ENCODE results near the gene RNPEPL1. TPM values are rescaled to one million over a fixed set of nuclear protein-coding genes. Genes with fewer than 3 reads are reported as not detected.
A peak's percentile ranks its signal among the peaks of the same experiment; 100 is the strongest.

The RNPEPL1 gene
- total RNA-seq, 1 donor from 2014 or later = 59.1 TPM

- intact Hi-C loops (cut with micrococcal nuclease) = no loop called here
- peaks cover 14% of the 10 kb centered on the region for H3K36me3 Mint-ChIP-seq (ENCODE audit: low read depth)
- H3K4me3 Mint-ChIP-seq = no peak overlapping the region
- no peak for DNase-seq
- H3K27me3 Mint-ChIP-seq = no peaks in the 10 kb centered on the region
- peaks cover 19% of the 10 kb centered on the region for H3K4me1 Mint-ChIP-seq
- H3K27ac Mint-ChIP-seq = no peak overlapping the region
- H3K9me3 Mint-ChIP-seq = no peaks in the 10 kb centered on the region
Measured at GRCh38 chr2:240573071-240573515, 4.8 kb downstream of the RNPEPL1 start.

GRCh38 chr2:240573516-240574385 is 5.5 kb downstream of the RNPEPL1 start:
- no peak for DNase-seq
- H3K4me1 Mint-ChIP-seq = peaks cover 21% of the 10 kb centered on the region
- no peaks in the 10 kb centered on the region for H3K9me3 Mint-ChIP-seq
- no peak overlapping the region for H3K27ac Mint-ChIP-seq
- no peak overlapping the region for H3K4me3 Mint-ChIP-seq
- H3K36me3 Mint-ChIP-seq (ENCODE audit: low read depth) = peaks cover 16% of the 10 kb centered on the region
- intact Hi-C loops (cut with micrococcal nuclease) = no loop called here
- no peaks in the 10 kb centered on the region for H3K27me3 Mint-ChIP-seq

GRCh38 chr2:240574386-240575100 is 6.3 kb downstream of the RNPEPL1 start:
- intact Hi-C loops (cut with micrococcal nuclease) = no loop called here
- Mint-ChIP-seq H3K27me3 (no peaks in the 10 kb centered on the region), H3K9me3 (no peaks in the 10 kb centered on the region), H3K36me3 (ENCODE audit: low read depth) (peaks cover 15% of the 10 kb centered on the region), H3K4me1 (peaks cover 19% of the 10 kb centered on the region), H3K4me3 (no peak overlapping the region), H3K27ac (no peak overlapping the region)
- DNase-seq = no peak

DNA sequence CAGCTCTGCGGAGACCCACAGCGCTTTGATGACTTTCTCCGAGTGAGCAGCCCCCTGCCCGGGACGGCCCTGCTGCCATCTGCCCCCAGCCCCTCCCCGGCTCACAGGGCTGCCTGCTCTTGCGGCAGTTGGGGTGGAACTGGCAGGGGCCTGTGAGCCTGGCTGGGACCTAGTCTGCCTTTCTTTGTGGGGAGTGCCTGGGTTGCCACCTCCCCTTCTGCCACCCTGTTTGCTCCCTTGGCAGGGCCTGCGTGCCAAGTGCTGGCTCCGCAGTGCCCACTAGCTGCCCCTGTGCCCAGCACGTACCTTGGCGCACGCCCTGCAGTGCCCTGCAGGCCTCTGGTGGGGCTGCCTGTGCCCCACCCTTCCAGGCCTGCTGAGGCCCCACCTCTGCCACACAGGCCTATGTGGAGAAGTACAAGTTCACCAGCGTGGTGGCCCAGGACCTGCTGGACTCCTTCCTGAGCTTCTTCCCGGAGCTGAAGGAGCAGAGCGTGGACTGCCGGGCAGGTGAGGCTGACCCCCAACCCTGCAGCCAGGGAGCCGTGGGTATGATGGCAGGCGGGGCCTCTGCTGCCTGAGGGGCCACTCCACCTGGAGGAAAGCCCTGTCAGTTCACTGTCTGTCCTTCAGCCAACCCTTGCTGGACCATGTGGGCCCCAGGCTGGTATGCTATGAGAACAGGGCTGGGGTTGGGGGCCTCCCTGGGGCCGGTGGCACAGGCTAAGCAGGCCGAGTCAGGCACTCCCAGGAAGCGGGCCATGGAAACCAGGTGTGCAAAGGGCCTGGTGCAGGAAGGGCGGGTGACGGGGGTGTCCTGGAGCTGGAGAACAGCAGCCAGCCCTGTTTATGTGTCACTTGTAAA is 7.0 kb downstream of the RNPEPL1 start:
- intact Hi-C loops (cut with micrococcal nuclease) = no loop called here
- H3K27ac Mint-ChIP-seq = no peak overlapping the region
- H3K36me3 Mint-ChIP-seq (ENCODE audit: low read depth) = peaks cover 19% of the 10 kb centered on the region
- DNase-seq = no peak
- H3K9me3 Mint-ChIP-seq = no peaks in the 10 kb centered on the region
- H3K4me1 Mint-ChIP-seq = peaks cover 19% of the 10 kb centered on the region
- no peak overlapping the region for H3K4me3 Mint-ChIP-seq
- no peaks in the 10 kb centered on the region for H3K27me3 Mint-ChIP-seq

GRCh38 chr2:240576036-240576435 is 7.8 kb downstream of the RNPEPL1 start:
- Mint-ChIP-seq H3K27ac (no peak overlapping the region), H3K36me3 (ENCODE audit: low read depth) (peaks cover 21% of the 10 kb centered on the region), H3K9me3 (no peaks in the 10 kb centered on the region), H3K4me3 (no peak overlapping the region), H3K27me3 (no peaks in the 10 kb centered on the region), H3K4me1 (peaks cover 15% of the 10 kb centered on the region)
- intact Hi-C loops (cut with micrococcal nuclease) = no loop called here
- DNase-seq = no peak

GRCh38 chr2:240576436-240577205 is 8.3 kb downstream of the RNPEPL1 start:
- Mint-ChIP-seq H3K27me3 (no peaks in the 10 kb centered on the region), H3K27ac (no peak overlapping the region), H3K4me3 (no peak overlapping the region), H3K4me1 (peaks cover 11% of the 10 kb centered on the region), H3K36me3 (ENCODE audit: low read depth) (peaks cover 19% of the 10 kb centered on the region), H3K9me3 (no peaks in the 10 kb centered on the region)
- intact Hi-C loops (cut with micrococcal nuclease) = no loop called here
- no peak for DNase-seq

GRCh38 chr2:240577281-240578109 is 9.2 kb downstream of the RNPEPL1 start:
- Mint-ChIP-seq H3K4me1 (peaks cover 11% of the 10 kb centered on the region), H3K4me3 (no peak overlapping the region), H3K27me3 (no peaks in the 10 kb centered on the region), H3K9me3 (no peaks in the 10 kb centered on the region), H3K27ac (no peak overlapping the region), H3K36me3 (ENCODE audit: low read depth) (peaks cover 24% of the 10 kb centered on the region)
- intact Hi-C loops (cut with micrococcal nuclease) = loop anchor here (1.0 kb wide), 1 partner anchor 8 kb away; no protein-coding TSS in a partner anchor
- no peak for DNase-seq

DNA sequence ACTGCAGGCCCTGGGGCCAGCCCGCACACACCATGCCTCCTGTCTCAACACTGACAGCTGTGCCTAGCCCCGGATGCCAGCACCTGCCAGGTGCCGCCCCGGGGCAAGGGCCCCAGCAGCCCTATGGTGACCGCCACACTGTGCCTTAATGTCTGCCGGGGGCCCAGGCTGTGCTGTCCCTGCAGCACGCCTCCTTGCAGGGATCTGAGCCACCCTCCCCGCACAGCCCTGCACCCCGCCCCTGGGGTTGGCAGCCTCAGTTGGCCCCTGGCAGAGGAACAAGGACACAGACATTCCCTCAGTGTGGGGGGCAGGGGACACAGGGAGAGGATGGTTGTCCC is 9.8 kb downstream of the RNPEPL1 start:
- no peak for DNase-seq
- no peak overlapping the region for H3K27ac Mint-ChIP-seq
- H3K9me3 Mint-ChIP-seq = no peaks in the 10 kb centered on the region
- no peaks in the 10 kb centered on the region for H3K27me3 Mint-ChIP-seq
- no peak overlapping the region for H3K4me3 Mint-ChIP-seq
- peaks cover 24% of the 10 kb centered on the region for H3K36me3 Mint-ChIP-seq (ENCODE audit: low read depth)
- intact Hi-C loops (cut with micrococcal nuclease) = loop anchor here (1.0 kb wide), 1 partner anchor 9 kb away; no protein-coding TSS in a partner anchor
- peaks cover 13% of the 10 kb centered on the region for H3K4me1 Mint-ChIP-seq

DNA sequence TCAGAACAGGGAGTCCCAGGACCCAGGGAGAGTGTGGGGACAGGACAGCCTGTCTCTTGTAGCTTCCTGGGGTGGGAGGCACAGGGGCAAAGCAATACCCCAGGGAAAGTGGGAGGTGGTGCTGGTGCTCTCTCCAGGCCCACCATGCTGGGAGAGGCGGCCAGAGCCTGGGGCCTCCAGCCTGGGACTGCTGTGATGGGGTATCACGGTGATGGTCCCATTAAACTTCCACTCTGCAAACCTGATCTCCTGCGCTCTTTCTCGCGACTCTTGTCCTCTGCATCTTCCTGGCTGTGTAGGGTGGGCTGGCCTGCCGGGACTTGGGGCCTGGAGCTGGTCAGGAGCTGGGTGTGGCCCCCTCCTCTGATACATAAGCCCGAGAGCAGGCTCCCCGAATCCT is 10.2 kb downstream of the RNPEPL1 start:
- Mint-ChIP-seq H3K4me1 (peaks cover 15% of the 10 kb centered on the region), H3K27me3 (no peaks in the 10 kb centered on the region), H3K4me3 (no peak overlapping the region), H3K9me3 (no peaks in the 10 kb centered on the region), H3K36me3 (ENCODE audit: low read depth) (peaks cover 24% of the 10 kb centered on the region), H3K27ac (peak overlapping the region; percentile 41)
- DNase-seq = no peak
- intact Hi-C loops (cut with micrococcal nuclease) = loop anchor here (1.0 kb wide), 1 partner anchor 9 kb away; no protein-coding TSS in a partner anchor

GRCh38 chr2:240579071-240579762 is 10.9 kb downstream of the RNPEPL1 start:
- Mint-ChIP-seq H3K9me3 (no peaks in the 10 kb centered on the region), H3K36me3 (ENCODE audit: low read depth) (peaks cover 24% of the 10 kb centered on the region), H3K4me1 (peaks cover 15% of the 10 kb centered on the region), H3K27ac (peak overlapping the region; percentile 68), H3K27me3 (no peaks in the 10 kb centered on the region), H3K4me3 (no peak overlapping the region)
- intact Hi-C loops (cut with micrococcal nuclease) = no loop called here
- DNase-seq = no peak

- DNase-seq = peak; percentile 87
- intact Hi-C loops (cut with micrococcal nuclease) = loop anchor here (10.0 kb wide), 1 partner anchor 125 kb away; no protein-coding TSS in a partner anchor
- H3K36me3 Mint-ChIP-seq (ENCODE audit: low read depth) = peaks cover 22% of the 10 kb centered on the region
- H3K27me3 Mint-ChIP-seq = no peaks in the 10 kb centered on the region
- H3K4me1 Mint-ChIP-seq = peaks cover 23% of the 10 kb centered on the region
- peak overlapping the region; percentile 68 for H3K27ac Mint-ChIP-seq
- H3K4me3 Mint-ChIP-seq = no peak overlapping the region
- H3K9me3 Mint-ChIP-seq = no peaks in the 10 kb centered on the region
Measured at GRCh38 chr2:240579771-240580614, 11.7 kb downstream of the RNPEPL1 start.
